Fibroblast of the aortic adventitia (primary cell): Measurements from ENCODE around the gene PLA2G2F. TPM values are rescaled to one million over a fixed set of nuclear protein-coding genes. Genes with fewer than 3 reads are reported as not detected.

Source experiments
- DNase-seq: peaks from one replicate; pipeline ENCODE4 v3.0.0-alpha.2; 2010; ENCODE audit warnings: low read depth
- H3K4me3 ChIP-seq: 2 replicates; pipeline ENCODE4 v1.5.1; 2011; ENCODE audit warnings: low read depth, mild to moderate bottlenecking, control low read depth, low read length, moderate library complexity
- CTCF ChIP-seq: IDR thresholded peaks from 2 replicates; pipeline ENCODE4 v1.5.1; 2011; ENCODE audit warnings: mild to moderate bottlenecking, low read length, control low read depth, inconsistent platforms; ENCODE audit not compliant: insufficient read depth
- total RNA-seq: library from RNA; depleted of rRNA; stranded (reverse); fragments of >200 nt; gene quantifications from 2 replicates; pipeline ENCODE4 v1.2.3, GENCODE V29; 2012; ENCODE audit warnings: low replicate concordance

The PLA2G2F gene
- total RNA-seq, 1 donor = not detected

- H3K4me3 ChIP-seq = no peak overlapping the region
- no peak for TF ChIP-seq CTCF
- DNase-seq = no peak
These were observed 2.3 kb downstream of the PLA2G2F start for GRCh38 chr1:20141466-20141865.

GRCh38 chr1:20142001-20142710 lies 3.0 kb downstream of the PLA2G2F start:
- no peak for DNase-seq

GRCh38 chr1:20143318-20143717 lies 4.2 kb downstream of the PLA2G2F start:
- no peak for TF ChIP-seq CTCF
- no peak for DNase-seq
- H3K4me3 ChIP-seq = no peak overlapping the region

More at GRCh38 chr1:20142001-20142710, 3.0 kb downstream of the PLA2G2F start:
- no peak for TF ChIP-seq CTCF
- H3K4me3 ChIP-seq = no peak overlapping the region

GRCh38 chr1:20143734-20144565 lies 4.8 kb downstream of the PLA2G2F start:
- no peak for DNase-seq
- no peak overlapping the region for H3K4me3 ChIP-seq
- TF ChIP-seq CTCF = no peak

- no peak for DNase-seq
- no peak for TF ChIP-seq CTCF
- H3K4me3 ChIP-seq = no peak overlapping the region
These were observed 8.9 kb downstream of the PLA2G2F start for GRCh38 chr1:20147846-20148570.

- no peak overlapping the region for H3K4me3 ChIP-seq
- no peak for TF ChIP-seq CTCF
- DNase-seq = no peak
These were observed 9.7 kb downstream of the PLA2G2F start for GRCh38 chr1:20148571-20149500.
